Kidney (tissue), 14 donors: Measurements from ENCODE around the gene GNA15. TPM values are rescaled to one million over a fixed set of nuclear protein-coding genes. Genes with fewer than 3 reads are reported as not detected.

Experiments
- DNase-seq, 5 donors: peaks; one replicate each; pipeline ENCODE4 v3.0.0-alpha.2; 2013 to 2020
- FAIRE-seq: peaks from 2 replicates; lab custom pipeline; 2012; peaks lifted over from hg19 to GRCh38; lab: Jason Lieb, UNC
- H3K27ac ChIP-seq, 2 donors: one replicate each; pipeline ENCODE4 v1.7.0; 2013; ENCODE audit warnings: low read depth in 2 of 2, low read length in 2 of 2, inconsistent platforms in 1 of 2
- H3K27me3 ChIP-seq: one replicate; pipeline ENCODE4 v1.7.1; 2013; ENCODE audit warnings: low read length, inconsistent platforms; ENCODE audit not compliant: control insufficient read depth, insufficient read depth
- H3K36me3 ChIP-seq, 3 donors: one replicate each; pipeline versions ENCODE4 v1.7.0 to v1.7.1; 2013; ENCODE audit warnings: low read length in 3 of 3, control low read depth in 1 of 3, inconsistent platforms in 1 of 3; ENCODE audit not compliant: insufficient read depth in 3 of 3, control insufficient read depth in 2 of 3
- H3K4me1 ChIP-seq, 3 donors: one replicate each; pipeline versions ENCODE4 v1.7.0 to v1.7.1; 2013; ENCODE audit warnings: low read length in 3 of 3, inconsistent platforms in 1 of 3, low read depth in 1 of 3; ENCODE audit not compliant: control insufficient read depth in 2 of 3, insufficient read depth in 2 of 3
- H3K4me3 ChIP-seq, 3 donors: one replicate each; pipeline versions ENCODE4 v1.7.0 to v1.8.1; 2013; ENCODE audit warnings: low read length in 3 of 3, control low read depth in 1 of 3, inconsistent platforms in 1 of 3
- H3K9ac ChIP-seq, 3 donors: one replicate each; pipeline versions ENCODE4 v1.7.0 to v1.7.1; 2013; ENCODE audit warnings: low read length in 3 of 3, control low read depth in 1 of 3, inconsistent platforms in 1 of 3
- H3K9me3 ChIP-seq, 3 donors: one replicate each; pipeline versions ENCODE4 v1.7.0 to v1.7.1; 2013; ENCODE audit warnings: low read length in 3 of 3, control low read depth in 1 of 3, inconsistent platforms in 1 of 3; ENCODE audit not compliant: control insufficient read depth in 2 of 3, insufficient read depth in 1 of 3
- CTCF ChIP-seq: IDR thresholded peaks from 3 replicates; pipeline ENCODE4 v1.5.1; 2012; ENCODE audit warnings: mild to moderate bottlenecking, moderate library complexity, borderline replicate concordance; ENCODE audit not compliant: insufficient read depth; ENCODE audit errors: extremely low read depth
- intact Hi-C: fragments of 100-400 bp; cut with DNase I; formaldehyde crosslinking; loops from one replicate; pipeline ENCODE4 v1.11.1; 2022
- polyA plus RNA-seq: library from polyadenylated mRNA; stranded (reverse); fragments of 350-450 nt; fragmentation: Illumina TruSeq; extraction: RNeasy Lipid Tissue Mini Kit (QIAGEN cat#74804); gene quantifications from one replicate; pipeline ENCODE4 v1.2.3, GENCODE V29; 2014; ENCODE audit warnings: low read depth, low replicate concordance; ENCODE audit not compliant: insufficient read depth
- total RNA-seq: library from RNA; stranded (reverse); fragmentation: NEBNext Ultra II Directional; extraction: Animal tissue kit (Norgen Biotek cat#: 25700); gene quantifications from one replicate; pipeline ENCODE4 v1.2.1, GENCODE V29; 2021
- donor health status: control.
- donor health status: control.
- donor health status: control.
- donor health status: control.
- donor health status: control.
- donor health status: DM: yes; HTN: yes; CAD: no.
- donor health status: Normal renal cell carcinoma (clear cell type).

The GNA15 gene
- total and polyA plus RNA-seq, 2 donors from 2014 or later = 1.7 to 8.7 TPM

- Histone ChIP-seq H3K27ac (no peak overlapping the region), H3K9ac (no peak overlapping the region), H3K4me3 (no peak overlapping the region), H3K9me3 (no peaks in the 10 kb centered on the region), H3K4me1 (peaks cover 0 to 2% (median 0%) of the 10 kb centered on the region in 3 donors), H3K27me3 (no peaks in the 10 kb centered on the region), H3K36me3 (peaks cover 0 to 3% (median 0%) of the 10 kb centered on the region in 3 donors)
- FAIRE-seq = no peak
- intact Hi-C loops = no loop called here
- no peak for TF ChIP-seq CTCF
- no peak for DNase-seq
Observed at GRCh38 chr19:3124630-3125029, 11.2 kb upstream of the GNA15 start.

GRCh38 chr19:3125900-3126524, 9.8 kb upstream of the GNA15 start:
- Histone ChIP-seq H3K4me1 (peaks cover 0 to 2% (median 0%) of the 10 kb centered on the region in 3 donors), H3K4me3 (no peak overlapping the region), H3K9me3 (no peaks in the 10 kb centered on the region), H3K27ac (no peak overlapping the region), H3K36me3 (no peaks in the 10 kb centered on the region), H3K27me3 (no peaks in the 10 kb centered on the region), H3K9ac (no peak overlapping the region)
- FAIRE-seq = no peak
- TF ChIP-seq CTCF = peak; percentile 74
- DNase-seq = peak in 3 of 5 donors; percentile 58 to 76 (median 69)
- intact Hi-C loops = no loop called here

DNA sequence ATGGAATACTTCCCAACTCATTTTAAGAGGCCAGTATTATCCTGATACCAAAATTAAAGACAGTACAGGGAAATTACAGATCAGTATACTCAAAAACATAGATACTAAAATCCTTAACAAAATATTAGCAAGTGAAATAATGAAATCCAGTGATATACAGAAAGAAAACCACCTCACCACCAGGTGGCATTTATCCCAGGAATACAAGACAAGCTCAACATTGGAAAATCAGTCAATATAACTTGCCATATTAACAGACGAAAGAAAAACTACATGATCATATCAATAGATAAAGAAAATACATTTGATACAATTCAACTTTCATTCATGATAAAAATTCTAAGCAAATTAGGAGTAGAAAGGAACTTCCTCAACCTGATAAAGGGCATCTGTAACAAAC, 6.7 kb upstream of the GNA15 start:
- DNase-seq (no peak), FAIRE-seq (peak; percentile 53)
- Histone ChIP-seq H3K9ac (no peak overlapping the region), H3K36me3 (no peaks in the 10 kb centered on the region), H3K27me3 (no peaks in the 10 kb centered on the region), H3K4me3 (no peak overlapping the region), H3K27ac (no peak overlapping the region), H3K9me3 (no peaks in the 10 kb centered on the region), H3K4me1 (peaks cover 0 to 2% (median 0%) of the 10 kb centered on the region in 3 donors)
- TF ChIP-seq CTCF = peak; percentile 24
- intact Hi-C loops = no loop called here
